GM19397 (cell line): ENCODE data around the gene GPR39.

Experiments used
- ATAC-seq: cut with Tn5 transposase; IDR thresholded peaks from one replicate; pipeline ENCODE4 v1.9.1; 2021; ENCODE audit warnings: mild to moderate bottlenecking, moderate library complexity; ENCODE audit not compliant: unreplicated experiment

The GPR39 gene

GRCh38 chr2:132412021-132412420 lies 4.6 kb upstream of the GPR39 start:
- ATAC-seq = no peak

GRCh38 chr2:132414081-132414480 lies 2.5 kb upstream of the GPR39 start:
- ATAC-seq = no peak

GRCh38 chr2:132415256-132415914 lies 1.2 kb upstream of the GPR39 start:
- no peak for ATAC-seq

- no peak for ATAC-seq
Measured at GRCh38 chr2:132415915-132416722, 486 bp upstream of the GPR39 start.

- no peak for ATAC-seq
Measured at GRCh38 chr2:132417430-132418035, 928 bp downstream of the GPR39 start.

GRCh38 chr2:132419235-132419634 lies 2.6 kb downstream of the GPR39 start:
- no peak for ATAC-seq

GRCh38 chr2:132419941-132420340 lies 3.3 kb downstream of the GPR39 start:
- ATAC-seq = no peak

- no peak for ATAC-seq
Measured at GRCh38 chr2:132420816-132421805, 4.5 kb downstream of the GPR39 start.

- no peak for ATAC-seq
Measured at GRCh38 chr2:132422736-132423135, 6.1 kb downstream of the GPR39 start.

- no peak for ATAC-seq
Measured at GRCh38 chr2:132424526-132425121, 8.0 kb downstream of the GPR39 start.

- ATAC-seq = no peak
Measured at GRCh38 chr2:132426033-132426432, 9.4 kb downstream of the GPR39 start.

- ATAC-seq = no peak
Measured at GRCh38 chr2:132426656-132427055, 10.1 kb downstream of the GPR39 start.

- ATAC-seq = no peak
Measured at GRCh38 chr2:132429351-132429750, 12.7 kb downstream of the GPR39 start.

- ATAC-seq = no peak
Measured at GRCh38 chr2:132429941-132430573, 13.5 kb downstream of the GPR39 start.

GRCh38 chr2:132430895-132431294 lies 14.3 kb downstream of the GPR39 start:
- no peak for ATAC-seq

GRCh38 chr2:132437852-132438669 lies 21.5 kb downstream of the GPR39 start:
- ATAC-seq = no peak

GRCh38 chr2:132438691-132439090 lies 22.1 kb downstream of the GPR39 start:
- ATAC-seq = no peak

GRCh38 chr2:132439703-132440398 lies 23.2 kb downstream of the GPR39 start:
- no peak for ATAC-seq
